ENCODE data around the gene DISC1.

GRCh38 chr1:231887166-231887565 is 260.6 kb downstream of the DISC1 start:
- TF ChIP-seq POLR2A (IDR thresholded peaks at IDR 0.05; ENCODE audit: low read depth, low read length) (no peak), POLR2AphosphoS5 (IDR thresholded peaks at IDR 0.05; ENCODE audit: low read depth, low read length) (no peak)

Measured in GM12891 (cell line).